B cell (primary cell): ENCODE data around the gene USP34. TPM values are rescaled to one million over a fixed set of nuclear protein-coding genes. Genes with fewer than 3 reads are reported as not detected.
A peak's percentile ranks its signal among the peaks of the same experiment; 100 is the strongest.

Experiments used
- ATAC-seq: fragments of 200-7000 bp; cut with Tn5 transposase; one replicate; pipeline ENCODE4 v1.10.0; 2021; ENCODE audit warnings: low read depth, mild to moderate bottlenecking, moderate number of reproducible peaks, moderate library complexity
- CTCF ChIA-PET: fragments of 350-600 bp; sonication (Branson Sonifier 250); formaldehyde crosslinking; loops from one replicate; lab custom pipeline; 2021; ENCODE audit warnings: antibody characterized with exemption, inconsistent platforms; lab: Charles Lee
- POLR2A ChIA-PET: fragments of 350-600 bp; sonication (Branson Sonifier 250); formaldehyde crosslinking; loops from one replicate; lab custom pipeline; 2021; ENCODE audit warnings: antibody characterized with exemption; lab: Charles Lee
- DNase-seq: peaks from one replicate; pipeline ENCODE4 v3.0.0; 2013
- H2AFZ ChIP-seq: 2 replicates; pipeline ENCODE4 v1.6.1; 2012; ENCODE audit warnings: mild to moderate bottlenecking, low read depth, low read length; ENCODE audit not compliant: insufficient read depth, poor library complexity, severe bottlenecking
- H3K27ac ChIP-seq, 2 donors: 1 replicate in 1 of 2; 2 replicates in 1 of 2; pipeline ENCODE4 v1.5.1; 2012 to 2013; ENCODE audit warnings: low read length in 2 of 2, mild to moderate bottlenecking in 2 of 2, moderate library complexity in 1 of 2
- H3K27me3 ChIP-seq, 4 experiments: fragments of 200-600 bp in 1 of 4; sonication (generic) in 1 of 4; replicated peaks in 1 of 4; 1 replicate in 2 of 4; 2 replicates in 2 of 4; pipeline versions ENCODE4 v1.6.1 to v1.7.0; 2013 to 2016; ENCODE audit warnings: low read length in 3 of 4, mild to moderate bottlenecking in 2 of 4, mixed read lengths in 1 of 4, moderate library complexity in 1 of 4; ENCODE audit not compliant: insufficient read depth in 4 of 4, control insufficient read depth in 3 of 4; ENCODE audit errors: control extremely low read depth in 1 of 4
- H3K36me3 ChIP-seq, 2 experiments: replicated peaks in 1 of 2; 1 replicate in 1 of 2; 2 replicates in 1 of 2; pipeline versions ENCODE4 v1.6.1 to v1.7.1; 2013; ENCODE audit warnings: low read length in 1 of 2; ENCODE audit not compliant: insufficient read depth in 2 of 2, control insufficient read depth in 1 of 2; ENCODE audit errors: control extremely low read depth in 1 of 2, extremely low read depth in 1 of 2
- H3K4me1 ChIP-seq, 2 donors: fragments of 200-600 bp in 1 of 2; sonication (generic) in 1 of 2; 1 replicate in 1 of 2; 2 replicates in 1 of 2; pipeline versions ENCODE4 v1.5.1 to v1.6.1; 2013 to 2017; ENCODE audit warnings: low read length in 2 of 2; ENCODE audit not compliant: control insufficient read depth in 2 of 2, insufficient read depth in 2 of 2
- H3K4me2 ChIP-seq: replicated peaks from 2 replicates; pipeline ENCODE3; 2012; ENCODE audit warnings: mild to moderate bottlenecking, low read depth, low read length; ENCODE audit not compliant: poor library complexity, severe bottlenecking
- H3K4me3 ChIP-seq, 5 experiments: fragments of 200-600 bp in 1 of 5; sonication (generic) in 1 of 5; 1 replicate in 3 of 5; 2 replicates in 2 of 5; pipeline versions ENCODE4 v1.5.1 to v1.7.0; 2011 to 2016; ENCODE audit warnings: low read length in 4 of 5, mild to moderate bottlenecking in 4 of 5, low read depth in 2 of 5, control low read depth in 1 of 5, moderate library complexity in 1 of 5; ENCODE audit not compliant: insufficient read depth in 1 of 5; ENCODE audit errors: control extremely low read depth in 1 of 5, extremely low read depth in 1 of 5
- H3K79me2 ChIP-seq: fragments of 200-600 bp; sonication (generic); one replicate; pipeline ENCODE4 v1.6.0; 2016; ENCODE audit warnings: low read length; ENCODE audit not compliant: control insufficient read depth, insufficient read depth
- H3K9ac ChIP-seq: fragments of 200-600 bp; sonication (generic); 2 replicates; pipeline ENCODE4 v1.6.1; 2017; ENCODE audit warnings: mild to moderate bottlenecking, low read length, moderate library complexity
- H3K9me3 ChIP-seq, 3 donors: one replicate each; pipeline versions ENCODE4 v1.6.1 to v1.7.1; 2013; ENCODE audit warnings: low read length in 2 of 3; ENCODE audit not compliant: control insufficient read depth in 2 of 3, insufficient read depth in 1 of 3; ENCODE audit errors: control extremely low read depth in 1 of 3
- H4K20me1 ChIP-seq: 2 replicates; pipeline ENCODE4 v1.6.0; 2012; ENCODE audit warnings: mild to moderate bottlenecking, low read length; ENCODE audit not compliant: insufficient read depth, control insufficient read depth, poor library complexity, severe bottlenecking
- H3K27ac Mint-ChIP-seq: one replicate; pipeline ENCODE4 v1.8.0; 2021; ENCODE audit warnings: mixed read lengths
- H3K27me3 Mint-ChIP-seq: one replicate; pipeline ENCODE4 v1.8.0; 2021; ENCODE audit warnings: mixed read lengths
- H3K4me1 Mint-ChIP-seq: one replicate; pipeline ENCODE4 v1.8.0; 2021; ENCODE audit warnings: mixed read lengths
- H3K4me3 Mint-ChIP-seq: one replicate; pipeline ENCODE4 v1.8.0; 2021; ENCODE audit warnings: mixed read lengths
- H3K9me3 Mint-ChIP-seq: one replicate; pipeline ENCODE4 v1.8.0; 2022; ENCODE audit warnings: mixed read lengths; ENCODE audit not compliant: insufficient read depth
- EZH2 ChIP-seq: IDR thresholded peaks from 2 replicates; pipeline ENCODE4 v1.6.1; 2012; ENCODE audit warnings: borderline replicate concordance, low read depth, mild to moderate bottlenecking, moderate library complexity, low read length; ENCODE audit not compliant: insufficient read depth, poor library complexity, severe bottlenecking
- WGBS: methylation state at CpG from one replicate; pipeline ENCODE4 v1.1.5; 2013; ENCODE audit warnings: missing lambda C conversion rate; ENCODE audit not compliant: insufficient coverage; 5-methylcytosine and 5-hydroxymethylcytosine counted together
- intact Hi-C: fragments of 100-400 bp; cut with micrococcal nuclease; formaldehyde crosslinking; loops from one replicate; pipeline ENCODE4 v1.10.0; 2022
- polyA plus RNA-seq: library from polyadenylated mRNA; depleted of rRNA; stranded (reverse); fragments of >200 nt; gene quantifications from 2 replicates; pipeline ENCODE4 v1.2.3, GENCODE V29; 2012
- total RNA-seq, 2 donors: library from RNA; stranded (reverse); fragments of 120-200 nt in 1 of 2; gene quantifications; 1 replicate in 1 of 2; 2 replicates in 1 of 2; pipeline versions ENCODE4 v1.2.3 to v1.2.4, GENCODE V29; 2013 to 2022
- TF ChIP-seq, protein P1 (sequence below): fragments of 200-600 bp; IDR thresholded peaks from one replicate; pipeline ENCODE4 v1.8.0; 2022; ENCODE audit warnings: antibody characterized with exemption, mild to moderate bottlenecking

The USP34 gene
- total and polyA plus RNA-seq, 2 donors (not counting 1 experiment from before 2014, with no cell fraction given): 70.3 to 311 TPM

- Histone ChIP-seq H3K4me3 (no peak overlapping the region), H3K4me1 (peaks cover 23 to 29% of the 10 kb centered on the region in 2 donors), H4K20me1 (peaks cover under 1% of the 10 kb centered on the region), H3K9me3 (no peaks in the 10 kb centered on the region), H2AFZ (no peak overlapping the region), H3K9ac (no peak overlapping the region), H3K79me2 (peaks cover 21% of the 10 kb centered on the region), H3K27me3 (no peaks in the 10 kb centered on the region), H3K27ac (no peak overlapping the region), H3K4me2 (no peak overlapping the region), H3K36me3 (peaks cover 4 to 10% of the 10 kb centered on the region in 2 experiments)
- Mint-ChIP-seq H3K27me3 (no peaks in the 10 kb centered on the region), H3K4me3 (peak overlapping the region; percentile 8), H3K27ac (no peak overlapping the region), H3K4me1 (peaks cover 30% of the 10 kb centered on the region), H3K9me3 (no peaks in the 10 kb centered on the region)
- POLR2A ChIA-PET: interaction anchor here (1.5 kb wide), 1 partner anchor 30 kb away, joined by 4 read pairs; no protein-coding TSS in a partner anchor
- ATAC-seq (no peak), DNase-seq (no peak)
- TF ChIP-seq, protein P1, sequence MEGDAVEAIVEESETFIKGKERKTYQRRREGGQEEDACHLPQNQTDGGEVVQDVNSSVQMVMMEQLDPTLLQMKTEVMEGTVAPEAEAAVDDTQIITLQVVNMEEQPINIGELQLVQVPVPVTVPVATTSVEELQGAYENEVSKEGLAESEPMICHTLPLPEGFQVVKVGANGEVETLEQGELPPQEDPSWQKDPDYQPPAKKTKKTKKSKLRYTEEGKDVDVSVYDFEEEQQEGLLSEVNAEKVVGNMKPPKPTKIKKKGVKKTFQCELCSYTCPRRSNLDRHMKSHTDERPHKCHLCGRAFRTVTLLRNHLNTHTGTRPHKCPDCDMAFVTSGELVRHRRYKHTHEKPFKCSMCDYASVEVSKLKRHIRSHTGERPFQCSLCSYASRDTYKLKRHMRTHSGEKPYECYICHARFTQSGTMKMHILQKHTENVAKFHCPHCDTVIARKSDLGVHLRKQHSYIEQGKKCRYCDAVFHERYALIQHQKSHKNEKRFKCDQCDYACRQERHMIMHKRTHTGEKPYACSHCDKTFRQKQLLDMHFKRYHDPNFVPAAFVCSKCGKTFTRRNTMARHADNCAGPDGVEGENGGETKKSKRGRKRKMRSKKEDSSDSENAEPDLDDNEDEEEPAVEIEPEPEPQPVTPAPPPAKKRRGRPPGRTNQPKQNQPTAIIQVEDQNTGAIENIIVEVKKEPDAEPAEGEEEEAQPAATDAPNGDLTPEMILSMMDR: no peak
- TF ChIP-seq EZH2: no peak
- 98% methylated on average over 8 of the region's 8 CpGs for WGBS
- CTCF ChIA-PET: interaction anchor here (0.9 kb wide), 1 partner anchor 10 kb away, joined by 3 read pairs; no protein-coding TSS in a partner anchor
- intact Hi-C loops: loop anchor here (10.0 kb wide), 1 partner anchor 710 kb away; the partner anchor contains the start of gene CCT4
Measured at GRCh38 chr2:61175036-61175435, 295.9 kb downstream of the USP34 start.

DNA sequence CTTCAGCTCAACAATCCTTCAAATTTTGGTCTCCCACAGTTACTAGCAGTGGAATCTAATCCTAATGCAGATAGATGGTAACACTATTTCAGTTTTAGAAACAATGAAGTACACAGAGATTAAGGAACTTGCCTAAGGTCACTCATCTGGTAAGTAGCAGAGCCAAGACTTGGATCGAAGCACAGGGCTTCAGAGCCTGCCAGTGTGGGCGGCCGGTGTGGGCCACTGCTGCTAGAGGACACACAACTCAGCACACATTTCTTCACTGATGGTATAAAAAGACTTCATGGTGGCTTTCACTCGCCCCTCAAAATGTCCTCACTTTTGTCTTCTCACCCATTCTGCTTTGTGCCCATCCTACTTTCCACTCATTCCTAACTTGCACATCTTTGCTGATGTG is 297.8 kb downstream of the USP34 start:
- ChIA-PET POLR2A (no interaction called here), CTCF (no interaction called here)
- H3K4me2 ChIP-seq: no peak overlapping the region
- no peak overlapping the region for H3K27ac ChIP-seq
- no peak for TF ChIP-seq EZH2
- TF ChIP-seq, protein P1: no peak
- no peaks in the 10 kb centered on the region for H4K20me1 ChIP-seq
- H3K9ac ChIP-seq: no peak overlapping the region
- no peak overlapping the region for H3K4me3 ChIP-seq
- peaks cover 2% of the 10 kb centered on the region for H3K79me2 ChIP-seq
- intact Hi-C loops: loop anchor here (10.0 kb wide), 1 partner anchor 712 kb away; the partner anchor contains the start of gene CCT4
- no peaks in the 10 kb centered on the region for H3K27me3 ChIP-seq
- Mint-ChIP-seq H3K27me3 (no peaks in the 10 kb centered on the region), H3K4me3 (no peak overlapping the region), H3K4me1 (peaks cover 11% of the 10 kb centered on the region), H3K27ac (no peak overlapping the region), H3K9me3 (no peaks in the 10 kb centered on the region)
- H3K4me1 ChIP-seq: peaks cover 6 to 11% of the 10 kb centered on the region in 2 donors
- H3K9me3 ChIP-seq: no peaks in the 10 kb centered on the region
- ATAC-seq (no peak), DNase-seq (no peak)
- WGBS: 100% methylated on average over 3 of the region's 4 CpGs
- no peaks in the 10 kb centered on the region for H3K36me3 ChIP-seq
- H2AFZ ChIP-seq: no peak overlapping the region
